ENCODE results near the gene TAOK3.
"Not testable (repeated sequence)": the region's sequence is repeated elsewhere in the genome, so short reads cannot be mapped to it uniquely, and the experiment has no call there.

TAOK3 gene

DNA sequence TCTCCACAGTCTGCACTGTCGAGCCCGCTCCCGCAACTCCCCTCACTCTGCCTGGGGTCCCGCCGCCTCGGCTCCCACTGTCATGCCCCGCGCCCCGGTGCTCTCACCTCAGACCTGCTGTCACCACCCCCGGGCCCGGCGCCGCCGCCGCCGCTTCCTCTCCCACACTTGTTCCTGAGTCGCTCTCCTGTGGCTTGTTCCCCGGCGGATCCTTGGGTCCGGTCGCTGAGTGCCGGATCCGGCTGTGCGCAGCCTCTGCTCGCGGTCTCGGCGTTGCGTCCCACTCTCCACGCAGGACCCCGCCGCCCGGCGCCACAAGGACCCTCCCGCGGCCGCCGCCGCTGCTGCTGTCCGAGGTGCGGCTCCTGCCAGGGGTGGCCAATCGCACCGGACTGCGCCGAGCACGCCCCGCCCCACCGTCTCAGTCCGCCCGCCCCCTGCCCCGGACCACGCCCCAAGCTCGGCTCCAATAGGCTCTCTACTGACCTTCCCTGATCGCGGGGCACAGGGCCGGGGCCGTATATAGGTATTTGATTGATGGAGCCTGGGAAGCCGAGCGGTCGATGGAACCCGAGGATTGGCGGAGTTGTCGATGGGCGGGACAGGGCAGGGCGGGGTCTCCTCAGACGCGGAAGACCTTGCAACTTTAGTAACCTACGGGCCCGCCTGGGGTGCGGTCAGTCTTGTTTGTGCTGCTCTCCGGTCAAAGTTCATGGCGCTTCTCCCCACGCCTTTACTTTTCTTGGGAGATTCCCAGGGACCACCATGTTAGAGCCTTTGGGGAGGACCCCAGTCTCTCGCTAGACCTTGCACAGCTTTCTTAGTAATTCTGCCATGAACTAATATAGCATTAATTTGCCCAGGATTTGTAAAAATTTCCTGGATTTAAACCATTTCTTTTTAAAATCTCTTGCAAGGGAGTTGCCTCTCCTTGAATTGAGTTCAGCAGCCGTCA, at the start of gene TAOK3:
Gene TAOK3 (minus strand): TSS at position 367 of the 955 bp plus-strand sequence. CDS start 117,340 bp downstream, outside the sequence.
- H3K27me3 Mint-ChIP-seq (ENCODE audit: low read depth, poor library complexity): peaks cover 42% of the 10 kb centered on the region
- peak; percentile 95 for DNase-seq
- H3K9me3 Mint-ChIP-seq: no peaks in the 10 kb centered on the region
- H3K27ac Mint-ChIP-seq: no peak within 1 kb of the TSS
- H3K36me3 Mint-ChIP-seq (ENCODE audit: low read depth): no peaks in the 10 kb centered on the region
- H3K4me1 Mint-ChIP-seq: peaks cover 47% of the 10 kb centered on the region
- TF ChIP-seq, protein P1, sequence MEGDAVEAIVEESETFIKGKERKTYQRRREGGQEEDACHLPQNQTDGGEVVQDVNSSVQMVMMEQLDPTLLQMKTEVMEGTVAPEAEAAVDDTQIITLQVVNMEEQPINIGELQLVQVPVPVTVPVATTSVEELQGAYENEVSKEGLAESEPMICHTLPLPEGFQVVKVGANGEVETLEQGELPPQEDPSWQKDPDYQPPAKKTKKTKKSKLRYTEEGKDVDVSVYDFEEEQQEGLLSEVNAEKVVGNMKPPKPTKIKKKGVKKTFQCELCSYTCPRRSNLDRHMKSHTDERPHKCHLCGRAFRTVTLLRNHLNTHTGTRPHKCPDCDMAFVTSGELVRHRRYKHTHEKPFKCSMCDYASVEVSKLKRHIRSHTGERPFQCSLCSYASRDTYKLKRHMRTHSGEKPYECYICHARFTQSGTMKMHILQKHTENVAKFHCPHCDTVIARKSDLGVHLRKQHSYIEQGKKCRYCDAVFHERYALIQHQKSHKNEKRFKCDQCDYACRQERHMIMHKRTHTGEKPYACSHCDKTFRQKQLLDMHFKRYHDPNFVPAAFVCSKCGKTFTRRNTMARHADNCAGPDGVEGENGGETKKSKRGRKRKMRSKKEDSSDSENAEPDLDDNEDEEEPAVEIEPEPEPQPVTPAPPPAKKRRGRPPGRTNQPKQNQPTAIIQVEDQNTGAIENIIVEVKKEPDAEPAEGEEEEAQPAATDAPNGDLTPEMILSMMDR (IDR thresholded peaks at IDR 0.05): no peak
- peak within 1 kb of the TSS; percentile 92 for H3K4me3 Mint-ChIP-seq

DNA sequence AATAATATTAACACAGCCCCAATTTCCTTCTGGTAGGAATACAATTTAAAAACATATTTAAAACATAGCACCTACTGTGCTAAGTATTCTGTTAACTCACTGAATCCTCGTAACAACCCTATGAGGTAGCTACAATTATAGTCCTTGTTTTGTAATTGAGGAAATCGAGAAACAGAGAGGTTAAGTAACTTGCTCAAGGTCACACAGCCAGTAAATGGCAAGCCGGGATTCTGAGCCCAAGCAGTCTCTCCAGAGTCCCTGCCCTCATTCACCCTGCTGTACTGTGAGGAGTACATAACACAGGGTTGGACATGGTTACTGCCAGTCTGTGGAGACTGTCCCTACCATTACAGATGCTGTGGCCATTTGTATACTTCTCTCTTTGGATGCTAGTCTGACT, 48.0 kb upstream of the TAOK3 start:
- Mint-ChIP-seq H3K27ac (no peak overlapping the region), H3K36me3 (ENCODE audit: low read depth) (peaks cover 29% of the 10 kb centered on the region), H3K27me3 (ENCODE audit: low read depth, poor library complexity) (no peaks in the 10 kb centered on the region), H3K4me1 (no peaks in the 10 kb centered on the region), H3K9me3 (no peaks in the 10 kb centered on the region), H3K4me3 (no peak overlapping the region)
- no peak for DNase-seq
- TF ChIP-seq, protein P1 (IDR thresholded peaks at IDR 0.05): no peak

DNA sequence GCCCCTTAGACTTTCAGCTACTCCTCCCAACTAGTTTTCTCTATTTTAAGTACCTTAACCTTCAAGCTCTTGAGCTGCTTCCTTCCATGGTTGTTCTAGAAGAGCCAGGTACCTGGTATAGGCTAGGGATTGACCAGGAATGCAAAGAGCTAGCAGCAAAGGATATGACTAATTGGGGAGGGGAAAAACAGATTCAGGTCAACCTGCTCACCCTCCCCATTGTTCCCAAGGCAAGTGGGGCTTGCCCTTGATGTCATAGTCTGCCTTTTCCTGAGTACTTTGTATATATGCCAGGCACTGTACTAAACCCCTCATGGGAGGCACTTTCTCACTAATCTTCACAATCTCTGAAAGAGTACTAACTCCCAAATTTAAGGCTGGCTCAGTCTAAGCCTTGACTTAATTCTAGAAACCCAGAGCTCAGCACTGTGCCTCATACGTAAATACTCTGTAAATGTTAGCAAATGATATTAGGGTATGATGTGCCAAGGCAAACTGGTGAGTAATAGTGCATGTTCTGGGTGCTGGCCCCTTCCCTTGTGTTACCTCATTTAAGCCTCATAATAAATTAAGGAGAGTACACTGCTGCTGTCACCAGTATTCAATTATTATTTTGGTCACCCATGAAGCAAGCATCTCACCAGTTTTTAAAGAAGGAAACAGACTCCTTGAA, 45.8 kb upstream of the TAOK3 start:
- Mint-ChIP-seq H3K27me3 (ENCODE audit: low read depth, poor library complexity) (no peaks in the 10 kb centered on the region), H3K4me1 (no peaks in the 10 kb centered on the region), H3K9me3 (no peaks in the 10 kb centered on the region), H3K36me3 (ENCODE audit: low read depth) (peaks cover 50% of the 10 kb centered on the region), H3K27ac (no peak overlapping the region), H3K4me3 (no peak overlapping the region)
- TF ChIP-seq, protein P1 (IDR thresholded peaks at IDR 0.05): no peak
- DNase-seq: no peak

DNA sequence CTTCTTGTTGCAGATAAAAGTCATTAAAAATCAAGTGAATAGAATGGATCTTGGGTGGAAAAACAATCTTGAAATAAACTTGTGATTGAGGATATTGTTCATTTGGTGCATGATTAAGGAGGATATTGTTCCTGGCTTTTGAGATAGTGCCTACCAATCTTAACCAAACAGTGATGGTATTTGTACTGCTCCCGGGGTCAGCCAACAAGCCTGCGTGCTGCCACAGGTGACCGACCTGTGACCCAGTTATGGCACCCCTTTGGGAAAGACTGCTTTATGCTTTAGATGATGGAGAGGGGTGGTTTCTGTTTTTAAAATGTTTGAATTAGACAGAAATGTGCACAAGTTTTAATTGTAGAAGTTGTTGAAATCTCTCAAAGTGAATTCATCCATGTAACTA, 45.2 kb upstream of the TAOK3 start:
- H3K36me3 Mint-ChIP-seq (ENCODE audit: low read depth): peaks cover 56% of the 10 kb centered on the region
- TF ChIP-seq, protein P1 (IDR thresholded peaks at IDR 0.05): no peak
- no peak for DNase-seq
- H3K9me3 Mint-ChIP-seq: no peaks in the 10 kb centered on the region
- no peak overlapping the region for H3K4me3 Mint-ChIP-seq
- no peak overlapping the region for H3K27ac Mint-ChIP-seq
- no peaks in the 10 kb centered on the region for H3K27me3 Mint-ChIP-seq (ENCODE audit: low read depth, poor library complexity)
- H3K4me1 Mint-ChIP-seq: no peaks in the 10 kb centered on the region

DNA sequence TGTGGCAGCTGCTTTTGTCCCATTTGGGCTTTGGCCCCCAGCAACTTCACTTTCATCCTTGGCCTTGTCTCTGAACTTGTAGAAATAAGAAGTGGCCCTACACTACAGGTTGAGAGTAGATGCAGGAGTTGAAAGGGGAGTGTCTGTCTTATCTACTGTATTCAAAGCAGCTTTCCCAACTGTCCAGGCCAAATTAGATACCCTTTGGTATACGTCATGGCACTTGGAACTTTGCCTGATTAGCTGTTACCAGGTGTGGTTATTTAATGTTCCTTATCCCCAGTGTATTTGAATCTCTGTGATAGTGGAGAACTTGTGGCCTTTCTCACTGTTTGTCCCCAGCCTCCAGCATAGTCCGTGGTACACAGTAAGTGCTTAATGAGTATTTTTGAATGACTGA, 37.1 kb upstream of the TAOK3 start:
- no peaks in the 10 kb centered on the region for H3K27me3 Mint-ChIP-seq (ENCODE audit: low read depth, poor library complexity)
- H3K4me1 Mint-ChIP-seq: peaks cover 8% of the 10 kb centered on the region
- H3K4me3 Mint-ChIP-seq: no peak overlapping the region
- TF ChIP-seq, protein P1 (IDR thresholded peaks at IDR 0.05): no peak
- H3K27ac Mint-ChIP-seq: no peak overlapping the region
- no peaks in the 10 kb centered on the region for H3K9me3 Mint-ChIP-seq
- DNase-seq: no peak
- H3K36me3 Mint-ChIP-seq (ENCODE audit: low read depth): peaks cover 70% of the 10 kb centered on the region

DNA sequence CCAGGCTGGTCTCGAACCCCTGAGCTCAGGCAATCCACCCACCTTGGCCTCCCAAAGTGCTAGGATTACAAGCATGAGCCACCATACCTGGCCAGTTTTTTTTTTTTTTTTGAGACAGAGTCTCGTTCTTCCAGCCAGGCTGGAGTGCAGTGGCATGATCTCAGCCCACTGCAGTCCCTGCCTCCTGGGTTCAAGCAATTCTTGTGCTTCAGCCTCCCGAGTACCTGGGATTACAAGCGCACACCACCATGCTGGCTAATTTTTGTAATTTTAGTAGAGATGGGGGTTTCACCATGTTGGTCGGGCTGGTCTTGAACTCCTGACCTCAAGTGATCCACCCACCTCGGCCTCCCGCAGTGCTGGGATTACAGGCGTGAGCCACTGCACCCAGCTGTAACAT, 35.5 kb upstream of the TAOK3 start:
- H3K4me3 Mint-ChIP-seq, H3K4me1 Mint-ChIP-seq: not testable (repeated sequence)

More for the DNA sequence above, 35.5 kb upstream of the TAOK3 start:
- H3K9me3 Mint-ChIP-seq; H3K27ac Mint-ChIP-seq; H3K27me3 Mint-ChIP-seq (ENCODE audit: low read depth, poor library complexity); DNase-seq: not testable (repeated sequence)
- H3K36me3 Mint-ChIP-seq (ENCODE audit: low read depth): peaks cover 67% of the 10 kb centered on the region
